NCI-H128 (cell line): Measurements from ENCODE around the gene ATP2B2.

Experiments used
- DNase-seq: peaks from one replicate; lab custom pipeline; 2025; ENCODE audit not compliant: unreplicated experiment; lab: John Stamatoyannopoulos, UW

Gene ATP2B2

DNA sequence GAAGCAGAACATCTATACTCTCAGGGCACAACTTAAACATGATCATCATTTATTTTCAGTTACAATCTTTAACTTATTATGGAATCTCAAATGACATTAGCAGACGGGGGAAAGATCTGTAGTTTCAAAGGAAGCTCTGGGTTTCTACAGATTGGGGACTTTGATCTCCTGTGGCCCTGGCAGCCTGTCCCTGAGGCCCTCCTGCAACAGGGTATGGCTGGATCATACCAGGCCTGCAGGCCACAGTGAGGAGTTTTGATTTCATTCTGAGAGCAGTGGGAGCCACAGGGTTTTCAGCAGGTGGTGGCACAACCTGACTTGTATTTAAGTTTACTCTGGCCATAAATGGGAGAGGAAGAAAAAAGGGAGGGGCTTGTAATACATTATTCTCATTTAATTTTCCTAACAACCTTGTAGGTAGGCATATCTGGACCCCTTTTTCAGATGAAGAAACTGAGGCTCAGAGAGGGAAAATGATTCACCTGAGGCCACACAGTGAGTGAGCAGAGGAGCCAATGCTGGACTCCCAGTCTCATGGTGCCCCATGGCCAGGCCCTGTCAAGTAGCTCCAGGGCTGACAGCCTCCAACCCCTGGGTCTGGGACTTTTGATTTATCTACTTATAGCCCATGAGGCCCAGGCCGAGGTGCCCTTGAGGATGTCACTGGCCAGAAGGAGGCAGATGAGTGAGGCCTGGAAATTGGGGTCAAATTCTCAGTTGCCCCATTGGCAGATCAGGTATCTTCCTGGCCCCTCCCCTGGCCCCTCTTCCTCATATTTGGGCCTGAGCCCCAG, 71.0 kb downstream of the ATP2B2 start:
- DNase-seq = no peak

DNA sequence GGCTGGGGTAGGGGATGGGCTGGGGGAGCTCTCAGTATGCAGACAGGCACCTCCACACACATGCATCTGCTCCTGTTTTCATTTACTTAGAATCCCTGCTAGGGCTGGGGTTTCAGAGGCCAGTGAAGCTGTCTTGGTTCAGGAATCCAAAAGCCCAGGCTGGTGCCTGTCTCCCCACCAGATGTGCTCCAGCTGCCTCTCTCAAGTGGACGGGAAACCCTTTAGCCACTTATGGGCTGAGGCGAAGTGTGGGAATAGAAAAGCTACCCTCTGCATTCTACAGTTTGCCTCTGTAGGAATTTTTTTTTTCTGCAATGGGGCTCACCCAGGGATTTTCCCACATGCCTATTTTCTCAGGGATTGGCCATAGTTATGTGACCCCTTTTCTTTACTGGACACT, 72.5 kb downstream of the ATP2B2 start:
- DNase-seq = no peak

DNA sequence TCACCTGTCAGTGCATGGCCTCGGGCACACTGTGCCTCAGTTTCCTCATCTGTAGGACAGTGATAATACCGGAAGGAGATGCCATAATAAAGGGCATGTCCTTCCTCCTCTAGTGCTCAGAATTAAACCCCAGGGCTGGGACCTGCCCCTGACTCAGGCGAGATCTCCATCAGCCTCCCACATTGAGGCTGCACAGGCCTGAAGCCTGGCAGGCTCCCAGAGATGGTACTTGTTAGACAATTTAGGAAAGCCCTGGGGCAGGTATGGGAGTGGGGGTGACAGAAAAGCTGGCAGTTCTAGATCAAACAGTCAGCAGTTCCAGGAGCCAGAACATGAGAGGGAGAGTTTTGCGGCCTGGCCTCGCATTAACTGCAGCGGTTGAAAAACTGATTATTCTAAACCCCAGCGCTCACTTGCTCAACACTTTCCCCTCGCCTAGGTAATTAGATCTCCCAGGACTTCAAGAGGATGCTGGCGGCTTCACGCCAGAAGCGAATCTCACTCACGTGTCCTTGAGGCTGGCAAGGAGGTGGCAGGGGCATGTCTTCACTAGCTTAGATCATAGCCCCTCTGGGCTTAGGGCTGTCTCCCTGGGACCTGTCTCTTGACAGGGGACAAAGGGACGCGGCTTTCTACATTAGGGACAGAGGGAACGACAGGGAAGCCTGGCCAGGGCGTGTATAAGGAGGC, 73.1 kb downstream of the ATP2B2 start:
- no peak for DNase-seq

DNA sequence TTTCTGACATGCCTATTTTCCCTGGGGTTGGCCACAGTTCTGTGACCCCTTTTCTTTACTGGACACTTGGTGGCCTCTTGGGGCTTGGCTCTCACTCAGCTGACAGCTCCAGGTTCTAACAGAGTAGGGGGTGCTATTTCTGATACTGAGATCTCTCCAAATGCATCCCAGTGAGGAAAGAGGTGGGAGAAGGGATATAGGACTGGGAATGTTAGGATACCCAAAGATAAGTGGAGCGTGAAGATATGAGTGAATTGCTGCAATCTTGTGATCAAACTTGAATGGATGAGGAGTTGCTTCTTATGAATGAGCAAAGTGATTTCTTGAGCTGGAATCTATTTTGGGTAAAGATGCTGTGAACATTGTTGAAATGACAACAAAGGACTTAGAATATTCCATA, 74.6 kb downstream of the ATP2B2 start:
- no peak for DNase-seq

DNA sequence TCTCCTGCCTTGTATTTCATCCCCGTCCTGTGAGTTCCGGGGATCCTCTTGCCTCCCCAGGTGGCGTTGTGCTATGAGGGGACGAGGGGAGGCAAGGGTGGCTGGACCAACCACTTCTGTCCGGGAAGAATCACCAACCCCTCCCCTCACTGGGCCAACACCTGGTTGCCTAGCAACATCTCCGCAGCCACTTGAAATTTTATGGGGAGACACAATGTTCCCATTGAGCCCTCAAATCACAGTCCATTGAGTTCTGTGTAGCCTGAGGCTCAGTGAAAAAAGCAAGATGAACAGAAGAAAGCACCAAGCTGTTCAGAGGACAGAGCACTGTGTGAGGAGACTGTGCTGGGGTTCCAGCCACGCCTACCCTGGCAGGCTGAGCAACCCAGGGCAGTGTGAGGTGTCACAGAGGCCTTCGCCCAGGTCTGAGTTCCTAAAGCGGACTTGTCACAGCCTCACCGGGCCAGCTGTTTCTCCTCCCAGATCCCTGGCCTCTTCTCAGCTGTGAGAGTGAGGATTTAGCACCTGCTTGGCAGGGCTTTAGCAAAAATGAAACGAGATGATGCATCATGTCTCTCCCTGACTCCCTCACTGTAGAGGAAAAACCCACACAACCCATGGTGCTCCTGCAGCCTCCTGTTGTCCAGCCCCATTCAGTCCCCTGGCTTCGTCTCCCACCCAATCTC, 76.8 kb downstream of the ATP2B2 start:
- no peak for DNase-seq

DNA sequence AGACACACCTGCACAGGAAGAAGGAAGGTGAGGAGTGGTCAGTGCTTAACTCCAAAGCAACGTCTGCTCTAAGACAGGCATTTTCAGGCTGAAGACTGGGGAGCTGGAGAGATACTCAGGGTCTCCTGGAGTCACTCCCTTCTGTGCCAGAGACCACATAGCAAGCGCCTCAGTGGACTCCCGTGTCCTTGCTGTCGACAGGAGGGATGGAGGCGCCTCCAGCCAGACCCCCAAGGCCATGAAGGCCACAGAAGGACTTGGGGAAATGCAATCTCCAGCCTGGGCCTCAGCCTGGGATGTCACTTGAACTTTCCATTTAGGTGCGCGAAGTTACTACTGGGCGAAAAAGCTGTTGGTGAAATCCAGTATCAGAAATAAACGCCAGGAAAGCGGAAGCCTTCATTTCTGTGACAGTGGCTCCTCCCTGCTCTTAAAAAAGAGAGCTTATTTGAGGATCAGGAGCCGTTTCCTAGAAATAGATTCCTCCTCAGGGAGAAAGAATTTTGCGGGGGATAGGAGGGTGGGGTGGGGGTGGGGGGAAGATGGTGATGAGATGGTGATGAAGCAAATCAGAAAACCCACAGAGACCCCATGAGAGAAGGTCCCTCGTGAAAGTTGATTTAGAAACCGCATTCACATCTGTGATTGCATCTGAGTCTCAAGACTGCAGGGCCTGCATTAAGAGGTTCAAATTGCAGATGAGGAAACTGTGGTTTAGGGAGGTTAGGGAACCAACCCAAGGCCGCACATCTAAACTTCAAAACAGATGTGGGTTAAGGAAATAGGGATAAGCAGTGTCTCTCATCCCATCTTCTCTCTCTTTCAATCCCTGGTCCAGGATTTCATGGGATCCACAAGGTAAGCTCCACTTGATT, 78.8 kb downstream of the ATP2B2 start:
- no peak for DNase-seq

DNA sequence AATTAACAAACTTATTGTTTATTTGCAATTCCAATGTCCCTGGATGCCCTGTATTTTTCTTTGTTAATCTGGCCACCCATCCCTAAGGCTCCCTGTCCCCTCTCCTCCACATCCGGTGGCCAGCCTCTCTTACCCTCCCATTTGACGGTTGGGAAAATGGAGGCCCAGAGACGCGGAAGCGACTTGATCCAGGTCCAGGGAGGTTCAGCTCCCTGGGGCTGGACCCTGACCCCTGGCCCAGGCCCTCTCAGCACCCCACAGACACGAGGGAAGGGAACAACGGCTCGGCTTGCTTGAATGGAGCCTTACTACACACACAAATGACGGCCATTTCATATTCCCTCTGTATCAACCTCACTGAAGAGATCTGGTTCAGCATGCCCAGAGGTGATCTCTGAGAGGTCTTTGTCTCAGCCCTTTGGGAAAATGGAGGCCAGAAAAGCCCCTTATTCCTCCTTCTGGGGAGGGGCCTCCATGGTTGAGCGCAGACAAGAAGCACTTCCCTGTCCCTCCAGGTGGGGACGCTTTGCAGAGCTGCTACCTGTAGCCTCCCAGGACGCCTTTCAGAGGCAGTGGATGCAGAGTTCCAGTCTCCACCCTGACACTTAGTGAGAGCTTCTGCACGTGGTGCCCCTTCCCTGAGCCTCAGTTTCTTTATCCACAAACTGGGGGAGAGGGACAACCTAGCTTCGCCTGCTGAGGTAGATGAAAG, 82.1 kb downstream of the ATP2B2 start:
- DNase-seq = no peak

DNA sequence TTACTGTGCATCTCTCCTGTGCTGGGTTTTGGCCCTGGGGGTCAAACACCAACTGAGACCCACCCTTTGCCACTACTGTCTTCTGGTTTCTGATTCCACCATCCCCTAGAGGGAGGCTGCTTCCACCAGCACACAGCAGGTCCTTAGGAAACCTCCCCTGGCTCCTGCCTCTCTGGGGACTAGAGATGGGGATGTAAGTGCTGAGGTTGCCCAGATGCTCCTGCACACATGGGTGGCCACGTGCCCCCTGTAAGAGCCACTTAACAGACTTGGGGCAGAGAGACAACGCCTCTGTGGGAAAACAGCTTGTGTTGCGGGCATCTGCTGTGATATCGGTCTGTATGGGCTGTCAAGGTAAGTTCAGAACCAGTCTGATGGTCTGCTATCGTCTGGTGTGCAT, 83.4 kb downstream of the ATP2B2 start:
- no peak for DNase-seq

DNA sequence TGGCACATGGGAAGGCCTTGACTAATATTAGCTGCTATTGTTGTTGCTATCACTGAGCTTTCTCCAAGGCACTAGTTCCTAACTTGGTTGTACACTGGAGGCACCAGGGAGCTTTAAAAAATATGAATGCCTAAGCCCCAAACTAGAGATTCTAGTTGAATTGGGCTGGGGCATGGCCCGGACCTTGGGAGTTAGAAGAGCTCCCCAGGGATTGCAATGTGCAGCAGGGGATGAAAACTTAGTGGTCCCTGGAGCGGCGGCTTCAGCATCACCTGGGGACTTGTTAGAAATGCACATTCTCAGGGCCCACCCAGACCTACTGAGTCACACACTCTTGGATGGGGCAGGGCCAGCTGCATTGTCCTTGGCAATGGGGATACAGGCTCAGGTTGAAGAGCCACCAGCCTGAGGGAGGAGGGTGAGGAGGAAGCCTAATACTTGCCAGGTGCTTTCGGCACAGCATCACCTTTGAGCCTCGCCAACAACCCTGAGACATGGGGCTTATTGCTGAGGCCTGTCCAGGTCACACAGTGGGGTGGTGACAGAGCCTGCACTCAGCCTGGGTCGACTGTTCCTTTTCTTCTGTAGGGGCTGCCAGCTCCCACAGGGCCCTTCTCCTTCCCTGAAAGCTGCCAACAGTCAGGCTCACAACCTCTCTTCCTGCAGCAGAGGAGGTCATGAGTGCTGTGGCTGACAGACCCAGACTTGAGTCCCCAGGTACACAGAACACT, 84.5 kb downstream of the ATP2B2 start:
- no peak for DNase-seq

DNA sequence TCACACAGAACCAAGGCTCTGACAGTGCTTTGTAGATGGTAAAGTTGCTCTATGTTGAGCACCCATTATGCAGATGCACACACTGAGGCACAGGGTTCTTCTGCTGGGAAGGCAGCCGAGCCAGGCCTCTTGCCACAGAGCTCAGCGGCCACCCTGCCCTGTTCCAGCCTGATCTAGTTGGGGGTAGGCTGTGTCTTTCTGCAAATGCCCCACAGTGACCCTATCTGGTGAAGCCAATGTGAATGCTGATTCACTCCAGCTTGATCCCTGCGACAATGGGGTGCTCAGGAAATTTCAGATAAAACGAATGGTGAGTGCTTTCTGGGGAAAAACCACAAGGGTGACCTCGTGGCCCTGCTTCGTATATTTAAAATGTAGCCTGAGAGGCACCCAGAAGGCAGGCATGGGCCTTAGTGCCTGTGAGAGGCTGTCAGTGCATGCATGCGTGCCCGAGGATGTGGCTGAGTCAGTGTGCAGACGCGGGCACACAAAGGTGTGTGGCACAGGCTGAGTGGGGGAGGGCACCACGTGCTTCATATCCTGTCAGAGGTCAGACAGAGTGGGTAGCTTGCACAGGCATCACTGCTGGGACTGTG, 85.7 kb downstream of the ATP2B2 start:
- DNase-seq = no peak

DNA sequence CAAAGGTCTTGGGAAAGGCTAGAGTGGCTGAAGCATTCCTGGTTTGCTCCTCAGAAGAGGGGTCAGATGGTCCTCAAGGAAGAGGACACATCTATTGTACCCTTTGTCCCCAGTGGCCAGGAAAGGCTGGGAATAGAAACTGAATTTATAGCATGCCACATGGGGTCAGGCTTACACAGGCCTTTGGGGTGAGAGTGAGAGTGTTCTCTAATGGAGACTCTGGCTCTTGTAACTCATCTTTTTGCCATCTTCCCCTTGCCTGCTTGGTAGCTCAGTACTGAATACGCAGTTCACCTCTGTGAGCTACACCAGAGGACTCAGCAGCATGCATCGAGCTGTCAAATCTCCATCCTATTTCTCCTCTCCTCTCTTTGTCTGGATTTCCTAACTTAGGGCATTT, 87.5 kb downstream of the ATP2B2 start:
- no peak for DNase-seq

DNA sequence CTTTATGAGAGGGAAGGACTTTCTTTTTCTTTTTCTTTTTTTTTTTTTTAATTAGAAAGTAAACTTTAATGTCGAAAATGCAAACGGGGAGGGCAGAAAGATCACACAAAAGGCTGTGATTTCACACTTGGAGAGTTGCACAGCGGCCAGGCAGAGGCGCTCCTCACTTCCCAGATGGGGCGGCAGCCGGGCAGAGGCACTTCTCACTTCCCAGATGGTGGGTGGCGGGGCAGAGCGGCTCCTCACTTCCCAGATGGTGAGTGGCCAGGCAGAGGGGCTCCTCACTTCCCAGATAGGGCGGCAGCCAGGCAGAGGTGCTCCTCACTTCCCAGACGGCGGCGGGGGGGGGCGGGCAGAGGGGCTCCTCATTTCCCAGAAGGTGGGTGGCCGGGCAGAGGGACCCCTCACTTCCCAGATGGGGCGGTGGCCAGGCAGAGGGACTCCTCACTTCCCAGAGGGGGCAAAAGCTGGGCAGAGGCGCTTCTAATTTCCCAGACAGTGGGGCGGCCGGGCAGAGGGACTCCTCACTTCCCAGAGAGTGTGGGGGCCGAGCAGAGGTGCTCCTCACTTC, 88.6 kb downstream of the ATP2B2 start:
- DNase-seq = no peak

DNA sequence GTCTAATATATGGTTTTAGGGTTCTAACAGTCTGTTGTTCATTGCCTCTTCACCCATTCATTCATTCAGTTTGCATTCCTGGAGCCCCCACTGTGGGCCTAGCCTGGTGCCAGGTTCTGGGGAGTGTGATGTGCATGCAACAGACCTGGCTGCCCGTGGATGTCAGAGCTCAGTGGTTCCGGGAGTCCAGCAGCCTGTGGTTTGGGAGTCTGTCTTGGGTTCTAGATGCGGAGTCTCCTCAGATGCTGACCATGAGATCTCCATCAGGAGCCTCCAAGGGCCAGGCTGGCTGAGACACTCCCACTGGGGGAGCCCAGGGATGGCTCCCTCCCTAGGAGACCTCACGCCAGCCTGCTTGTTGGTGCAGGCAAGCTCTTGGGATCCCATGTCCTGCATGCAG, 92.3 kb downstream of the ATP2B2 start:
- DNase-seq = no peak

DNA sequence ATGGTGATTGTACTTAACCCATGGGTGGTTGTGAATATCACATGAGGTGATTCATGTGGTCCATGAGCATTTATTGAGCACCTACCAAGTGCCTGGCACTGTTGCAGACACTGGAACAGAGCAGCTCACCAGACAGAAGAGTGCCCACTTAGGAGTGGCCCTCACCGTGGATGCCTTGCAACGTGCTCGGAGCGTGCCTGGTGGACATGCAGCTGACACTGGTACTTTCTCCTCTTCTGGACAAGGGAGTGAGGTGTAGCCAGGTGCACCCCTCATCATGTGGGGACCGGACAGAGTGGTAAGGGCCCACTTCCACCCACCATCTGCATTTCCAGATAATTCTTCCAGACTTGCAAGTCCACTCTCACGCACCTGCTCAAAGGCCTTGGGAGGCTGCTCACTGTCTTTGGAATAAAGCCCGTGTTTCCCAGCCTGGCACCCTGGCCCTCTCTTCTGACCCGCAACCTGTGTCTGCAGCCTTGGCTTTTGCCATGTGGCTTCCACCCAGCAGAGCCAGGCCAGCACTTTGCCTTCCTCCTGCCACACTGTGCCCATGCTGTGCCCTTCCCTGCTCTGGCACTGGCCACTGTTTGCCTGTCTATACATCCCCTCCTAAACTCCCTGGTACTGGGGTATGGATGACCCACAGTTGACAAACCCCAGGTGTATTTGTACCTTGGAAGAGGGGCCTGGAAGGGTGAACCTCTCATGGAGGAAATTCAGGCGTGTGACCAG, 93.6 kb downstream of the ATP2B2 start:
- no peak for DNase-seq

DNA sequence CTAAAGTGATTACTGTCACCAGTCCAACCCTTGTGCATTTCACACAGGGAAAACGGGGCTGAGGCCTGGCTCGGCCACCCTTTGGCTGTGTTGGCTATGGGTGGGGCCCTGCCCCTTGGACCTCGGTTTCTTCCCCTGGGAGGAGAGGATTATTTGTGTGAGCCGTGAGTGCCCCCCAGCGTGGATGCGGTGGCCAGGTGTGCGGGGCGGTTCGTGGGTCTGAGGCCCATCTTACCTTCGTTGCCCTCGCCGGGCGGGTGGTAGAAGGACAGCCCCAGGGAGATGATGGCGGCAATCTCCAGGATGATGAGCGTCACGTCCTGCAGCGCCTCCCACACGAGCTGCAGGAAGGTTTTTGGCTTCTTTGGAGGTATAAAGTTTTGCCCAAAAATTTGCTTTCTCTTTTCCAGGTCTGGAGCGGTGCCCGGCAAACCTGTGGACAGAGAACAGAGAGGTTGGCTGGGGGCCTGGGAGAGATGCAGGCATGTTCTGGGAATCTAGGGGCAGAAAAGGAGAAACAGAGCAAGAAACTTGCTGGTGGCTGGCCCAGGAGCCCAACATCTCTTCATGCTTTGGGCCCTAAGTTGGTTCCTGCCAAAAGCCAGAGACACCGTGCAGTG, 94.9 kb downstream of the ATP2B2 start:
- DNase-seq = no peak

DNA sequence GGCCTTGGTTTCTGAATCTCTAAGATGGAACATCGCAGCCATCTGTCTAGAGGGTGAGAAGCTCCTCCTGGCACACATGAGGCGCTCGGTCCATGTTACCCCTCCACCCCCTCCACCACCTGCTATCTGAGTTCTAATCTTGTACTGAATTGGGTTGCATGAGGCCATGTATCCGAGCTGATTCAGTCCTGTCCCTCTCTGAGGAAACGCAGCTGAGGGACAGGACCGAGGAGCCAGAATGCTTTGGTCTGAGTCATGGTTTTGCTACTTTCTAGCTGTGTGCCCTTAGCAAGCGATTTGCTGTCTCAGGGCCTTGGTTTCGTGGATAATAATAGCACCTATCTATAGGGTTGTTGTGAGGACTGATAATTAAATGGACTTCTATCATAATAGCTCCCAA, 96.7 kb downstream of the ATP2B2 start:
- DNase-seq = no peak

DNA sequence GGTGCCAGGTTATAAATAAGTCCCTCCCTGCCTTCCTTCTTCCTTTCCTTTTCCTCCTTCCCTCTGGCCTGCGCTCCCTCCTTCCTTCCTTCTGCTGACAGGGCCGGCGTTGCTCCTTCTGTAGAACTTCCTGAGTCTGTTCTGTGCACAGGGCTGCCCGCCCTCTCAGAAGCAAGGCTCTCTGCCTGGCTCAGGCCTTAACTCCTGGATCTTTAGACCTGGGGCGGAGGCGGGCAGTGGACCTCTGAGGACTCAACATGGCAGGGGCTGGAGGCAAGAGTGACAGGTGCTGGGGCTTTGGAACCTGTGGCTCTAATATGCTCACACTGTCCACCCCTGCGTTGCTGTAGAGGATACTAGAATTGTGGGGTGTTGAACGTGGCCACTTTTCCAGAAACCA, 98.0 kb downstream of the ATP2B2 start:
- no peak for DNase-seq

DNA sequence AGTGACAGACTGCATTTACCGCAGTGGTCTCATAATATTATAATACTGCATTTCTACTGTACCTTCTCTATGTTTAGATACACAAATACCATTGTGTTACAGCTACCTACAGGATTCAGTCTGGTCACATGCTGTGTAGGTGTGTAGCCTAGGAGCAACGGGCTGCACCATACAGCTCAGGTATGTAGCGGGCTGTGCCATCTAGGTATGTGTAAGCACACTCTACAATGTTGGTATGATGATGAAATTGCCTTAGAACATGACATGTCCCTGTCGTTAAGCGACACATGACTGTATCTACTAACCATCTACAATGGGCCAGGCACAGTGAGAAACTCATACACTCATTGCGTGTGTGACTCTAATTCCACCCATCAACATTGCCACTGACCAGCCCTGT, 99.0 kb downstream of the ATP2B2 start:
- no peak for DNase-seq
